Pancreas (tissue), 10 donors: ENCODE measurements around the gene DGKQ. TPM values are rescaled to one million over a fixed set of nuclear protein-coding genes. Genes with fewer than 3 reads are reported as not detected.

Source experiments
- ATAC-seq, 4 donors: fragments of 200-7000 bp; cut with Tn5 transposase; one replicate each; pipeline versions ENCODE4 v1.8.0 to v1.9.1; 2020; ENCODE audit warnings: mild to moderate bottlenecking in 4 of 4, moderate library complexity in 4 of 4
- DNase-seq, 6 donors: peaks; one replicate each; pipeline ENCODE4 v3.0.0-alpha.2; 2020
- FAIRE-seq: peaks from 2 replicates; lab custom pipeline; 2012; peaks lifted over from hg19 to GRCh38; lab: Jason Lieb, UNC
- H3K27ac ChIP-seq, 4 donors: fragments of 200-600 bp; sonication (generic); 1 replicate in 3 of 4; 2 replicates in 1 of 4; pipeline versions ENCODE4 v1.5.0 to v1.8.0; 2020
- H3K27me3 ChIP-seq, 4 donors: fragments of 200-600 bp; one replicate each; pipeline ENCODE4 v1.8.0; 2021
- H3K36me3 ChIP-seq, 3 donors: fragments of 200-600 bp; sonication (generic) in 1 of 3; one replicate each; pipeline versions ENCODE4 v1.5.0 to v1.8.0; 2020 to 2021
- H3K4me1 ChIP-seq, 3 donors: fragments of 200-600 bp; one replicate each; pipeline ENCODE4 v1.8.0; 2021
- H3K4me3 ChIP-seq, 4 donors: fragments of 200-600 bp; sonication (generic) in 2 of 4; one replicate each; pipeline versions ENCODE4 v1.5.0 to v1.8.0; 2020 to 2021
- H3K9me3 ChIP-seq, 4 donors: fragments of 200-600 bp; one replicate each; pipeline ENCODE4 v1.8.0; 2021
- CTCF ChIP-seq, 4 donors: fragments of 200-600 bp; sonication (generic) in 3 of 4; IDR thresholded peaks; one replicate each; pipeline versions ENCODE4 v1.5.0 to v1.8.0; 2021; ENCODE audit warnings: antibody characterized with exemption in 4 of 4
- WGBS, 2 donors: extraction: QIAGEN DNeasy Blood & Tissue Kit; methylation state at CpG; one replicate each; pipeline ENCODE4 v1.1.7; 2013; 5-methylcytosine and 5-hydroxymethylcytosine counted together
- intact Hi-C, 3 donors: fragments of 100-400 bp; cut with DNase I; formaldehyde crosslinking; loops; one replicate each; pipeline versions ENCODE4 v1.11.1 to v1.14.2; 2022
- polyA plus RNA-seq, 2 donors: library from polyadenylated mRNA; stranded (reverse); fragments of 200-250 nt; gene quantifications; one replicate each; pipeline ENCODE4 v1.2.3, GENCODE V29; 2013
- total RNA-seq, 6 donors: library from RNA; stranded (reverse); fragmentation: NEBNext Ultra II Directional in 4 of 6; extraction: Animal tissue kit (Norgen Biotek cat#: 25700) in 4 of 6; gene quantifications; one replicate each; pipeline versions ENCODE4 v1.2.1 to v1.2.4, GENCODE V29; 2021 to 2023
- donor health status: healthy with polysubstance abuse.
- donor health status: DM: no; HTN: no; CAD: no; lungs with moderate emphysema.
- donor health status: DM: no; HTN: no; CAD: no.
- donor health status: control.
- donor health status: control.
- donor health status: Bipolar disorder and iron deficiency.
- donor health status: DM: yes; HTN: yes; CAD: no.
- donor health status: DM: no; HTN: no; CAD: no.
- donor health status: DM: no; HTN: no; CAD: no.
- donor health status: DM: yes; HTN: yes; CAD: no.

Gene DGKQ
- total and polyA plus RNA-seq, 8 donors: 5.7 to 11.7 (median 9.0) TPM

GRCh38 chr4:955161-955921 is 18.0 kb downstream of the DGKQ start:
- FAIRE-seq: no peak
- Histone ChIP-seq H3K27ac (no peak overlapping the region), H3K4me3 (no peak overlapping the region), H3K4me1 (no peaks in the 10 kb centered on the region), H3K27me3 (no peaks in the 10 kb centered on the region), H3K36me3 (no peaks in the 10 kb centered on the region), H3K9me3 (no peaks in the 10 kb centered on the region)
- peak in 3 of 6 donors; percentile 1 to 45 (median 9) for DNase-seq
- ATAC-seq: no peak
- TF ChIP-seq CTCF (IDR thresholded peaks at IDR 0.05): no peak
- 94 to 95% methylated on average over 27 to 33 of the region's 33 CpGs for WGBS, 2 donors
- intact Hi-C loops: no loop called here

- no peak for FAIRE-seq
- Histone ChIP-seq H3K27me3 (no peaks in the 10 kb centered on the region), H3K36me3 (no peaks in the 10 kb centered on the region), H3K4me1 (no peaks in the 10 kb centered on the region), H3K9me3 (no peaks in the 10 kb centered on the region), H3K4me3 (no peak overlapping the region), H3K27ac (no peak overlapping the region)
- DNase-seq: peak in 1 of 6 donors; percentile 0
- 92 to 93% methylated on average over 17 of the region's 17 CpGs for WGBS, 2 donors
- intact Hi-C loops: no loop called here
- no peak for TF ChIP-seq CTCF (IDR thresholded peaks at IDR 0.05)
- no peak for ATAC-seq
These were observed 19.0 kb downstream of the DGKQ start for GRCh38 chr4:954211-955020.

- Histone ChIP-seq H3K4me3 (no peak overlapping the region), H3K27me3 (no peaks in the 10 kb centered on the region), H3K36me3 (no peaks in the 10 kb centered on the region), H3K9me3 (no peaks in the 10 kb centered on the region), H3K4me1 (no peaks in the 10 kb centered on the region), H3K27ac (no peak overlapping the region)
- no peak for FAIRE-seq
- WGBS, 2 donors: 98% methylated on average over 13 of the region's 13 CpGs
- intact Hi-C loops: no loop called here
- ATAC-seq: no peak
- no peak for TF ChIP-seq CTCF (IDR thresholded peaks at IDR 0.05)
- peak in 1 of 6 donors; percentile 1 for DNase-seq
These were observed 19.8 kb downstream of the DGKQ start for GRCh38 chr4:953574-953915.

- WGBS, 2 donors: 93 to 95% methylated on average over 28 of the region's 28 CpGs
- DNase-seq: peak in 1 of 6 donors; percentile 2
- no peak for TF ChIP-seq CTCF (IDR thresholded peaks at IDR 0.05)
- H3K27ac ChIP-seq: no peak overlapping the region
- no peak for FAIRE-seq
- no peaks in the 10 kb centered on the region for H3K27me3 ChIP-seq
- H3K4me1 ChIP-seq: no peaks in the 10 kb centered on the region
- no peak for ATAC-seq
- H3K4me3 ChIP-seq: no peak overlapping the region
- no peaks in the 10 kb centered on the region for H3K36me3 ChIP-seq
- intact Hi-C loops: no loop called here
- H3K9me3 ChIP-seq: no peaks in the 10 kb centered on the region
These were observed 20.3 kb downstream of the DGKQ start for GRCh38 chr4:952881-953573.
